H7 (cell line): ENCODE measurements around the gene ZDHHC4. TPM values are rescaled to one million over a fixed set of nuclear protein-coding genes. Genes with fewer than 3 reads are reported as not detected.

Experiments
- DNase-seq: peaks from one replicate; pipeline ENCODE4 v3.0.0; 2012
- H3K27me3 ChIP-seq: 2 replicates; pipeline ENCODE4 v1.6.0; 2011; ENCODE audit warnings: mild to moderate bottlenecking, low read length; ENCODE audit not compliant: control insufficient read depth, insufficient read depth
- H3K36me3 ChIP-seq: replicated peaks from 2 replicates; pipeline ENCODE4 v1.5.1; 2011; ENCODE audit warnings: low read length; ENCODE audit not compliant: control insufficient read depth, insufficient read depth
- H3K4me3 ChIP-seq: 2 replicates; pipeline ENCODE4 v1.5.1; 2011; ENCODE audit warnings: low read depth, mild to moderate bottlenecking, control low read depth, low read length, moderate library complexity; ENCODE audit not compliant: insufficient read depth
- total RNA-seq: library from RNA; depleted of rRNA; stranded (reverse); fragments of >200 nt; shearing (Covaris generic); gene quantifications from 2 replicates; pipeline ENCODE4 v1.2.3, GENCODE V29; 2014

ZDHHC4 gene
- total RNA-seq, 1 experiment from 2014 or later, result 63.2 TPM

DNA sequence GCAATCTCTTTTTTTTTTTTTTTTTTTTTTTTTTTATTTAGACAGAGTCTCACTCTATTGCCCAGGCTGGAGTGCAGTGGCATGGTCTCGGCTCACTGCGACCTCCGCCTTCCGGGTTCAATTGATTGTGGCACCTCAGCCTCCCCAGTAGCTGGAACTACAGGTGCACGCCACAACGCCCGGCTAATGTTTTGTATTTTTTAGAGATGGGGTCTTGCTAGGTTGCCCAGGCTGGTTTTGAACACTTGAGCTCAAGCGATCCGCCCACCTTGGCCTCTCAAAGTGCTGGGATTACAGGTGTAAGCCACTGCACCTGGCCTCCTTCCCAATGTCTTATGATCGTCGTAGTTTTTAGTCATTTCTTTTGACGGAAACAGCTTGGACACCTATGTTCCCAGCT, 31.5 kb downstream of the ZDHHC4 start:
- no peaks in the 10 kb centered on the region for H3K27me3 ChIP-seq
- H3K36me3 ChIP-seq, result peaks cover 2% of the 10 kb centered on the region; the same call in 1 of the 2 replicates
- H3K4me3 ChIP-seq, result no peak overlapping the region
- peak; percentile 5 for DNase-seq

DNA sequence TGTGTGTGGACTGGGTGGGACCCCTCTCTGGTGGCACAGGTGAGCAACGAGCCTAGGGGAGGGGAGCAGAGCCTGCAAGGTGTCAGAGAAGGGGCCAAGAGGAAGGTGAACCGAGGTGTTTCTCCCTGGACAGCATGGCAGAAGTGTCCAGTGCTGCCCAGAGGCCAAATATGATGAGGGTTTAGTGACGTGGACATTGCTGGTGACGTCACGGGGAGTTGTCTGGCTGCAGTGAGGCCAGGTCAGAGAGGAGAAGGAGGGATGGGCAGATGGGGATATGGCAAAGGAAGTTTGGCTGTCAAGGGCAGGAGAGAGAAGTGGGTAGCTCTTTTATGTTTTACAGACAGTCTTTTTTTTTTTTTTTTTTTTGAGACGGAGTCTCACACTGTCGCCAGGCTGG, 35.6 kb downstream of the ZDHHC4 start:
- DNase-seq, result no peak
- no peak overlapping the region for H3K4me3 ChIP-seq
- 0 out of 2 replicates have a peak, but pooled peaks cover 2% of the 10 kb centered on the region for H3K36me3 ChIP-seq
- H3K27me3 ChIP-seq, result no peaks in the 10 kb centered on the region

DNA sequence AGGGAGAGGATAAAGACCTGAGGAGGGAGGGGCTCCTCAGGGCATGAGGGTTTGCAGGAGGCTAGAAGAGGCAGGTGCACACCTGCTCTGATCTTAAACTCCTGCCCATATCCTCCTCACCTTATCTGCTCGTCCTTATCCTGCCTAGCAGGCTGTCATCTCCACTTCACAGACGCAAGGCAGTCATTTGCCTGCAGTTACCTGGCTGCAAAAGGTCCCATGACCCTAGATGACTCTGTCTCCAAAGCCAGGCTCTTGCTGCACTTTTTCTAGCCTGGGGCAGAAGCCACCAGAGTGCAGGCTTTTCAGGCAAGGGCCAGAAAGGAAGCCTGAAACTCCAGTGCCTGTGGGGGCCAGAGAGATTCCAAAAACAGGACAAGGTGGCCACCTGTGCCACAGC, 36.5 kb downstream of the ZDHHC4 start:
- Histone ChIP-seq H3K36me3 (0 out of 2 replicates have a peak, but pooled peaks cover 2% of the 10 kb centered on the region), H3K4me3 (no peak overlapping the region), H3K27me3 (no peaks in the 10 kb centered on the region)
- DNase-seq, result no peak

DNA sequence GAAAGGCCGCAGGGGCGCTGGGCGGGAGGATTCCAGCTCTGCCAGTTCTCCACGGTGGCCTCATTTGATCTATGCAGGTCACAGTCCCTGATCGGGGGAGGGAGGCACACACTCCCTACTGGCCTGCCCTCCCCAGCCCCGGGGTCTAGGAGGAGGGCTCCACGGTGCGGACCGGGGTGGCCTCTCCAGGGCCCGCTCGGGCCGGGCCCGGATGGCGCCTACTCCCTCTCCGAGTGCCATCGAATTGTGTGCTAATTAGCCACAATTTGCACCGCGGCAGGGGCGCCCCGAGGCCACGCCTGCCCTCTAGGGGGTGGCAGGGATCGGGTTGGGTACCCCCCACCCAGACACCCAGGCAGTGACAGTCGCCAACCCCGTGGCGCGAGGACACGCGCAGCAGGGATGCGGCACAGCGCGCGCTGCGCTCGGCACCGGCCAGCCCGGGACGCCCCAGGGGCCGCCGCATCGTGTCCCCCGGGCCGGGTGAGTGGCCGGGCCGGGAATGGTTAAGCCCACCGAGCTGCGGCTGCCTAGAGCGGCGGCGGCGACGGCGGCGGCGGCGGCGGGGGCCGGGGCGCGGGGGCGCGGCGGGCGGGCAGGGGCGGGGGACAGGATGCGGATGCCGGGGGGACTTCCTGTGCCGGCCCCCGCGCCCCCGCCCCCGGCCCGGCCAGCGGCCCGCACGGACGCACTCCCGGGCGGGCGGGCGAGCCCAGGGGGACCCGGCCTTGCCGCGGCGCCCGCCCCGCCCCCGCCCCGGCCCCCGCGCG, 37.9 kb downstream of the ZDHHC4 start, which contains the start of gene ZNF853:
Gene ZNF853 (plus strand): TSS at position 658 of the 770 bp plus-strand sequence. CDS start 565 bp downstream, outside the sequence.
- Histone ChIP-seq H3K36me3 (peaks cover 2% of the 10 kb centered on the region; the same call in 1 of the 2 replicates), H3K4me3 (peak within 1 kb of the TSS; percentile 70), H3K27me3 (no peaks in the 10 kb centered on the region)
- DNase-seq, result peak; percentile 94

DNA sequence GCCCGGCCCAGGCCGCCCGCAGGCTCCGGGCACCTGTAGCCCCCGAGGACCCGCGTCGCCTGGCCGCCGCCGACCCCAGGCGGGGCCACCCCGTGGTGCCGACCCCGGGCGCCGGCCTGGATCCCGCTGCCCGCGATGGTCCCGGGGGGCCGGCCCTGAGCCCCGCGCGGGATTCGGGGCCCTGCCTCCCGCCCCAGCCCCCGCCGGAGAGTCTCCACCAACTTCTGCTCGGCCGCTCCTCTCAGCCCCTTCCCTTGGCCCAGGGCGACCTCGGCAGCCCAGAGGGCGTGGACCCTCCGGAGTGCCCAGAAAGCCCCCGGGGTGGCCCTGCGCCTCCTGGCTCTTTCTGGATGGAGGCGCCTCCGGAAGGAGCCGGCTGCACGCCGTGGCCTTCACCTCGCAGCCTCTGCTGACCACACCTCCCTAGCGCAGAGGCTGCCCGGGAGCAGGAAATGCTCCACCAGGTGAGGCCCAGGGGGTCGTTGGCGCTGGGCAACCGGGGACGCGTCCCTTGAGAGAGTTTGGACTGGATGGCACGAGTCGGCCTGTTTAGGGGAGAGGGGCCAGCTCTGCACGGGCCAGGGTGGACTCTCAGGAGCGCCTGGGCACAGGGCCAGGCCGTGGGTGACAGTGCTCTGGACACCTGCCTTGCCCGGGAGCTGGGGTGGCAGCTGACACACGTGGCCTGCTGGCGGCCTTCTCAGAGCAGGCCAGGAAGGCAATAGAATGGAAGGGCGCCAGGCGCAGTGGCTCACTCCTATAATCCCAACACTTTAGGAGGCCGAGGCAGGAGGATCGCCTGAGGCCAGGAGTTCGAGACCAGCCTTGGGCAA, 38.7 kb downstream of the ZDHHC4 start:
- Histone ChIP-seq H3K4me3 (peak overlapping the region; percentile 70), H3K36me3 (peaks cover 5% of the 10 kb centered on the region), H3K27me3 (no peaks in the 10 kb centered on the region)
- DNase-seq, result peak; percentile 90

DNA sequence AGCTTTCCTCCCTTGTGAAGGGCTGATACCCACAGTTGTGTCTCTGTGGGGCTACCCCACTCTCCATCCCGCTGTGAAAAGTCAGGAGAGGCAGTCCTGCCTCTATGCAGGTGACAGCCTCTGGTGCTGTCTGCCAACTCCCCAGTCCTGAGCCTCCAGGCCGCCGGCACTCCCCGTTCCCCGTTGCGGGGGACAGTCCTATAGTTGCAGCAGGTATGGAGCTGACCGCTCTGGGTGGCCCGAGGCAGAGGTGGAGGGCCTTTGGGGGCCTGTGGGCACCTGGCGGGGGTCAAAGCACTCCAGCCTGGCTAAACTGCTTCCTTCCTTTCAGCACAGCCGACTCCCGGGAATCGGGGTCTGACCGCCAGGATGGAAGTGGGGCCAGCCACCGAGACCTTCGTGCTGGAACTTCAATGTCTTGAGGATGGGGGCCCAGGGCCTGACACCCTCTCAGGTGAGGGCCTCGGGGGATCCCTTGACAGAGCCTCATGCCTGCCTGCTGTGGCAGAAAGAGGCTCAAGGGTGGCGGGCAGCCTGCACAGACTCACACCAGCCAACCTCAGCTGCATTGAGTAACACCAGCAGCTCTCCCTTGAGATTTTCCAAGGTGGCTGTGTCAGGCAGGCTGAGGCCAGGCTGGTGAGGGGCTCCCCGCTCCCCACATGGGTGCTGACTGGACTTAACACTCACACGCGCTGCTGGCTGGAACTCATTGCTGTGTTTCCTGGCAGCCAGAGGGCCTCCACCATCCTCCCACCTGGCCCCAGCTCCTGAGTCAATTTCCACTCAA, 39.8 kb downstream of the ZDHHC4 start:
- no peak for DNase-seq
- no peak overlapping the region for H3K4me3 ChIP-seq
- H3K27me3 ChIP-seq, result no peaks in the 10 kb centered on the region

DNA sequence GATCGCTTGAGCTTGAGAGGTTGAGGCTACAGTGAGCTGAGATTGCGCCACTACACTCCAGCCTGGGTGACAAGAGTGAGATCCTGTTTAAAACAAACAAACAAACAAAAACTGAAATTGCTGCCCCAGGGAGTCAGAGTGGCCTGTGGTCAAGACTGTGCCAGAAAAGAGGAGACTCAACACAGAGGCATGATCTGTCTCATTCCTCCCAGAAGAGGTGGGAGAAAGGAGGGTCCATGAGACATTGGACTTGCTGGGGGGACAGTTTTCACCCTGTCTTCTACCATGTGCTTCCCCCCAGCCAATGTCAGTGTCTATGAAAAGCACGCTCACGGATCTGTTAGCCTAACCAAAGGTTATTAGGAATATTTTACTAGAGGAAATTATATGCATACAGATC, 41.4 kb downstream of the ZDHHC4 start:
- H3K36me3 ChIP-seq, result peaks cover 16% of the 10 kb centered on the region
- no peak for DNase-seq
- no peaks in the 10 kb centered on the region for H3K27me3 ChIP-seq
- no peak overlapping the region for H3K4me3 ChIP-seq

More for the DNA sequence above, 39.8 kb downstream of the ZDHHC4 start:
- H3K36me3 ChIP-seq, result peaks cover 15% of the 10 kb centered on the region

DNA sequence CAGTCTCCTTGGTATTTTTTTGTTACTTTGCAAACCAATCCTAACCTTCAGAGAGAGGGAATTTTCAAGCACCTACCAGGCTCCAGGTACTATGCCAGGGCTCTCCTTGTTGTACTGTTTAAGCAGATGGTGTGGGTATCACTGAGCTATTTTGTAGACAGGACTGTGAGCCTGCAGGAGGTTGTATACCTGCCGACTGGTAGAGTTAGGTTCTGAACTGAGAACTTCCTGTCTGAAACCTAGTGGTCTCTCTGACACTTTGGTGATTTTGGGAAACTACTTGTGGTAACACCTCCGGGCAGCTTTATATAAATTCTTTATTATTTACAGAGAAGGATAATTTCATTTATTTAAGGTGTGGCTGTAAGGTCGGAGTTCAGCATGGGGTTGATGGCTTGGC, 42.7 kb downstream of the ZDHHC4 start:
- Histone ChIP-seq H3K36me3 (peaks cover 18% of the 10 kb centered on the region), H3K27me3 (no peaks in the 10 kb centered on the region), H3K4me3 (no peak overlapping the region)
- DNase-seq, result no peak

DNA sequence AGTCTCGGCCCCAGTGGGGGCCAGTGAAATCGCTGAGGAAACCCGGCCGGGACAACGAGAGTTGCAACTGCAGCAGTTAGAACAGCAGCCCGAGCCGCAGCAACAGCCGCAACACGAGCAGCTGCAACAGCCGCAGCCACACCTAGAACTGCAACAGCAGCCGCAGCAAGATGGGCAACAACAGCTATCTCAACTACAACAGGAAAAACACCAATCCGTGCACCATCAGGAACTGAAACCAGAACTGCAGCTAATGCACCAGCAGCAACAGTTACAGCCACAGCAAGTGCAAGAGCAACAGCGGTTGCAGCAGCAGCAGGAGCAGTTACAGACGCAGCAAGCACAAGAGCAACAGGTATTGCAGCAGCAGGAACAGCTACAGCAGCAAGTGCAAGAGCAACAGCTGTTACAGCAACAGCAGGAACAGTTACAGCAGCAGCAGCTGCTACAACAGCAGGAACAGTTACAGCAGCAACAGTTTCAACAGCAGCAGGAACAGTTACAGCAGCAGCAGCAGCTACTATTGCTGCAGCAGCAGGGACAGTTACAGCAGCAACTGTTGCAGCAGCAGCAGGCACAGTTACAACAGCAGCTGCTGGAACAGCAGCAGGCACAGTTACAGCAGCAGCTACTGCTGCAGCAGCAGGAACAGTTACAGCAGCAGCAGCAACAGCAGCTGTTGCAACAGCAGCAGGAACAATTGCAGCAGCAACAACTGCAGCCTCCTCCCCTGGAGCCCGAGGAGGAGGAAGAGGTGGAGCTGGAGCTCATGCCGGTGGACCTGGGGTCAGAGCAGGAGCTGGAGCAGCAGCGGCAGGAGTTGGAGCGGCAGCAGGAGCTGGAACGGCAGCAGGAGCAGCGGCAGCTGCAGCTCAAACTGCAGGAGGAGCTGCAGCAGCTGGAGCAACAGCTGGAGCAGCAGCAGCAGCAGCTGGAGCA, 44.2 kb downstream of the ZDHHC4 start:
- no peaks in the 10 kb centered on the region for H3K27me3 ChIP-seq
- DNase-seq, result no peak
- no peak overlapping the region for H3K4me3 ChIP-seq
- H3K36me3 ChIP-seq, result peaks cover 18% of the 10 kb centered on the region

DNA sequence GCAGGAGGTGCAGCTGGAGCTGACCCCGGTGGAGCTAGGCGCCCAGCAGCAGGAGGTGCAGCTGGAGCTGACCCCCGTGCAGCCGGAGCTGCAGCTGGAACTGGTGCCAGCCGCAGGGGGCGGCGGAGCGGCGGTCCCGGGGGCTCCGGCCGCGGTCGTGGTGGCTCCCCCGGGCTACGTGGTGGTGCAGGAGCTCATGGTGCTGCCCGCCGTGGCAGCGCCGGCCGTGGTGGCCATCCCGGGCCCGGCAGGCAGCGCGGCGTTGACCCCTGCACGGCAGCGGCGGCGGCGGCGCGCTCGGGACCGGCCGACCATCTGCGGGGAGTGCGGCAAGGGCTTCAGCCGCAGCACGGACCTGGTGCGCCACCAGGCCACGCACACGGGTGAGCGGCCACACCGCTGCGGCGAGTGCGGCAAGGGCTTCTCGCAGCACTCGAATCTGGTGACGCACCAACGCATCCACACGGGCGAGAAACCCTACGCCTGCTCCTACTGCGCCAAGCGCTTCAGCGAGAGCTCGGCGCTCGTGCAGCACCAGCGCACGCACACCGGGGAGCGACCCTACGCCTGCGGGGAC, 45.0 kb downstream of the ZDHHC4 start:
- Histone ChIP-seq H3K36me3 (peaks cover 17% of the 10 kb centered on the region), H3K27me3 (no peaks in the 10 kb centered on the region), H3K4me3 (no peak overlapping the region)
- no peak for DNase-seq

DNA sequence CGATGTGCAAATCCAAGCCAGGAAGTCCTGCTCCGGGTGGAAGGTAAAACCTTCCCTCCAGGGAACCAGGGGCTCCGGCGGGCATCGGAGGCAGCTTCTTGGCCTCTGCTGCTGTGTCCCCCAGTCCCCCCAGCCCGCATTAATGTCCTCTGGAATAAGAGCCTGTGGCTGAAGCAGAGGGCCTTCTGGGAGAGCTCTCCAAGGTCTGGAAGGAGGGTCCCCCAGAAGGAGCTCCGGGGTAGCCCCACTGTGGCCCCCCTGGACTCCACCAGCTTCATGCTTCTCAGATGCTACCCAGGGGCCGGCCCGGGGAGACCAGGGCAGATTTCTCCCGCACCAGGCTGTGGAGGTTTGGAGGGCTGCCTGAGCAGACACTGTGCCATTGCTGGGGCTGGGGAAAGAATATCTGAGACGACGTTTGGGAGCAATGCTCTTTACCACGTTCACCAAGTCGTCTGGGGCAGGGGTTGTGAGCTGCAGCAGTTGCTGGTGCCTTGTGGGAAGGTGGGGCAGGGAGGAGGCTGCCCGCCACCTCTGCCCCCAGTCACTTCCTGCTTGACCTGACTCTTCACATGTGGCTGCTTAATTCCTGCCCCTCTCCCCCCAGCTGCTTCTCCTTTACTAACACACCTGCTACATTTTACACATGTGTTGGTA, 46.5 kb downstream of the ZDHHC4 start:
- H3K36me3 ChIP-seq, result peaks cover 16% of the 10 kb centered on the region
- H3K4me3 ChIP-seq, result no peak overlapping the region
- H3K27me3 ChIP-seq, result no peaks in the 10 kb centered on the region
- no peak for DNase-seq

DNA sequence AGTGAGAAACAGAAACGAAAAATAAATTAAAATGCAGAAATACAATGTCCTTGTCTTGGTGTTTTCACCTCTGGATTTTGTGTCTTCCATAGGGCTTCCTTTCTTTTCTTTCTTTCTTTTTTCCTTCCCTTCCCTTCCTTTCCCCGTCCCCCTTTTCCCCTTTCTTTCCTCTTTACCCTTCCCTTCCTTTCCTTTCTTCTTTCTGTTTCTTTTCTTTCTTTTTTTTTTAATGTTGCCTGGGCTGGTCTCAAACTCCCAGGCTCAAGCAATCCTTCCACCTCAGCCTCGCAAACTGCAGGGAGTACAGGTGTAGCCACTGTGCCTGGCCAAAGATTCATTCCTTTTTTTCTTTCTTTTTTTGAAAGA, 47.0 kb downstream of the ZDHHC4 start:
- DNase-seq, result no peak
- Histone ChIP-seq H3K36me3 (peaks cover 16% of the 10 kb centered on the region), H3K27me3 (no peaks in the 10 kb centered on the region), H3K4me3 (no peak overlapping the region)

DNA sequence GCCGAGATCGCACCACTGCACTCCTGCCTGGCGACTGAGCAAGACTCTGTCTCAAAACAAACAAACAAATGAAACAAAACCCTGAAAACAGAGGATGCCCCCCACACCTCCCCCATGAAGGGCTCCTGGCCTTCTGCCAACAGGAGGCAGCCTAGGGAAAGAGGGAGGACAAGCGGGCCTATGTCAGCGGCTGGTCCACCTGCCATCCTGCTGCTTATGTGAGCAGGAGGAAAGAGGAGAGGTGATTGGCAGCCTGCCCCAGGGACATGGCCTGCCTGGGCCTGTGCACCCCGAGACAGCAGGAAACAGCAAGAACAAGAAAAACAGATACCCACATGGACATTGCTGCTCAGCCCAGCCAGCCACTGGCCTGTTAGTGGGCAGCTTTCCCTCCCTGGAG, 50.8 kb downstream of the ZDHHC4 start:
- Histone ChIP-seq H3K36me3 (peaks cover 3% of the 10 kb centered on the region; the same call in 1 of the 2 replicates), H3K4me3 (no peak overlapping the region), H3K27me3 (no peaks in the 10 kb centered on the region)
- DNase-seq, result no peak
